Kidney capillary endothelial cell (primary cell): ENCODE results near the gene ANKRD10.

Experiments
- DNase-seq: peaks from one replicate; pipeline ENCODE4 v3.0.0-alpha.2; 2018; ENCODE audit warnings: low spot score

ANKRD10 gene

DNA sequence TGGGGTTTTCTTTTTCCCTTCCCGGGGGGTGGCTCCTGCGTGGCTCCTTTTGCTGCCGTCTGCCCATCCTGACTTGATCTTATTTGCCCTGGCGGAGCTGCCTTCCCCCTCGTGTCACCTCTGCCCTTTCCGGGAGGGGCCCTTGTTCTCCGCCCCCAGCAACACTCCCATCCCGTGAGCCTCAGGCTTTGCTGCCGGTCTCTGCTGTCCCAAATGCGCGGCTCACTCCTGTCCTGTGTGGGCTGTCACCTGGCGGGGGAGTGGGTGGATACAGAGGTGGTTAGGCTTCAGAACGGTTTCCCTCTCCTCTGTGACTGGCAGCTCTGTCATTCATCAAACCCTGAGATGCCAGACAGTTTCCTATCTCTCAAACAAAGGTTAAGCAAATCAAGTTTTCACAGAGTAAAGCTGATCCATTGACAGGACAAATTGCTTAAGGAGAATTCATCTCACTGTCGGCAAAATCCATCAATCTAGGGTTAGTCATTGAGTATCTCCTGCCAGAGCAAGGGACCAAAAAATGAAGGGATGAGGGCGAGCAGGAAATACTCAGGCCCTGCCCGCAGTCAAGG lies 84.0 kb downstream of the ANKRD10 start:
- DNase-seq = no peak

DNA sequence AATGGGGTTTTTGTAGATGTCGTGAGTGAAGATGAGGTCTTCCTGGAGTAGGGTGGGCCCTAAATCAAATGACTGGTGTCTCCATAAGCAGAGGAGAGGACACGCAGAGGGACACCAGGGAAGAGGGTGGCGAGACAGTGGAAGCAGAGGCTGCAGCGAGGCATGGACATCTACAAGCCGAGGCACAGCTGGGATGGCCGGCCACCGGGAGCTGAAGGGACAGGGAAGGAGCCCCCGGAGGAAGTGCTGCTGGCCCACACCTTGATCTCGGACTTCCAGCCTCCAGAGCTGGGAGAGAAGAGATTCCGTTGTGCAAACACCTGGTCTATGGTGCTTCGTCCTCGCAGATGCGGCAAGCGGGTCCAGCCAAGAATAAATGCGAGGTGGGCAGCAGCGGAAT lies 84.5 kb downstream of the ANKRD10 start:
- DNase-seq = no peak

DNA sequence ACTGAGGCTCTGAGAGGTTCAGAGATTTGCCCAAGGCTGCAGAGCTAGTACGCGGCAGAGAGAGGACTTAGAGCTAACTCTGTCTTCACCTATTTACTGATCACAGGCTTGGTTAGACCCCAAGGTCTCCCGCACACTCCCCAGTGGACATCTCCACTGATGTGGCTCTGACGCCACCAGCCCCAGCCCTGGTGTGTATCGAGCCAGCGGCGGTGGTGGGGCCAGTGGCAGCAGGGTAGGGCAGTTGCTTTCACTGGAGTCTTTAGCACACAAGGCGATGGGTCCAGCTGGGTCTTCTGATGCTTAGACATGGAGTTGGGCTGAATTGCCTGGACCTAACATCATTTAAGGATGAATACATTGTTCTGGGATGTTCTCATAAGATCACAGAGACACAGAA lies 85.4 kb downstream of the ANKRD10 start:
- DNase-seq = no peak

DNA sequence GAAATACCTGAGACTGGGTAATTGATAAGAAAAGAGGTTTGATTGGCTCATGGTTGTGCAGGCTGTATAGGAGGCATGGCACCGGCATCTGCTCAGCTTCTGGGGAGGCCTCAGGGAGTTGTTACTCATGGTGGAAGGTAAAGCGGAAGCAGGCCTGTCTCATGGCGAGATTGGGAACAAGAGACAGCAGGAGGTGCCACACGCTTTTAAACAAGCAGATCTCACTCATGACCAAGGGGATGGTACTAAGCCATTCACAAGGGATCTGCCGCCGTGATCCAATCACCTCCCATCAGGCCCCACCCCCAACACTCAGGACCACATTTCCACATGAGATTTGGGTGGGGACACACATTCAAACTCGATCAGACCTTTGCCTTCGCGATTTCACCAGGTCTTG lies 86.2 kb downstream of the ANKRD10 start:
- no peak for DNase-seq
